Measurements from ENCODE around the gene STPG3.

GRCh38 chr9:137296670-137297664, 45.9 kb downstream of the STPG3 start:
- TF ChIP-seq EP300 (IDR thresholded peaks at IDR 0.05), result peak in 1 of 4 donors; percentile 34
- TF ChIP-seq CTCF (IDR thresholded peaks at IDR 0.05), result peak in 1 of 6 experiments; percentile 19
